HG02973 (cell line): Measurements from ENCODE around the gene TEAD1.

ENCODE experiments used
- ATAC-seq: cut with Tn5 transposase; IDR thresholded peaks from one replicate; pipeline ENCODE4 v1.9.1; 2021; ENCODE audit warnings: moderate library complexity; ENCODE audit not compliant: unreplicated experiment

Gene TEAD1

GRCh38 chr11:12803086-12803826 lies 129.0 kb downstream of the TEAD1 start:
- ATAC-seq, result no peak

GRCh38 chr11:12806113-12806512 lies 131.9 kb downstream of the TEAD1 start:
- ATAC-seq, result no peak

GRCh38 chr11:12807621-12808020 lies 133.4 kb downstream of the TEAD1 start:
- no peak for ATAC-seq

GRCh38 chr11:12808519-12808918 lies 134.3 kb downstream of the TEAD1 start:
- ATAC-seq, result no peak

GRCh38 chr11:12809364-12809763 lies 135.1 kb downstream of the TEAD1 start:
- no peak for ATAC-seq

GRCh38 chr11:12809864-12810567 lies 135.8 kb downstream of the TEAD1 start:
- no peak for ATAC-seq

GRCh38 chr11:12810568-12810894 lies 136.3 kb downstream of the TEAD1 start:
- ATAC-seq, result no peak

GRCh38 chr11:12811861-12812260 lies 137.6 kb downstream of the TEAD1 start:
- no peak for ATAC-seq

- no peak for ATAC-seq
Measured at GRCh38 chr11:12812849-12813248, 138.6 kb downstream of the TEAD1 start.

GRCh38 chr11:12813371-12814225 lies 139.4 kb downstream of the TEAD1 start:
- ATAC-seq, result no peak

GRCh38 chr11:12815129-12815480 lies 140.9 kb downstream of the TEAD1 start:
- no peak for ATAC-seq

GRCh38 chr11:12815931-12816494 lies 141.8 kb downstream of the TEAD1 start:
- ATAC-seq, result no peak

GRCh38 chr11:12817681-12818332 lies 143.6 kb downstream of the TEAD1 start:
- ATAC-seq, result no peak

- ATAC-seq, result no peak
Measured at GRCh38 chr11:12818333-12819015, 144.3 kb downstream of the TEAD1 start.

GRCh38 chr11:12822392-12823022 lies 148.3 kb downstream of the TEAD1 start:
- no peak for ATAC-seq

GRCh38 chr11:12824281-12825041 lies 150.2 kb downstream of the TEAD1 start:
- no peak for ATAC-seq

- ATAC-seq, result no peak
Measured at GRCh38 chr11:12826441-12826840, 152.2 kb downstream of the TEAD1 start.

- no peak for ATAC-seq
Measured at GRCh38 chr11:12827369-12827768, 153.1 kb downstream of the TEAD1 start.
